A673 (cell line): ENCODE measurements around the gene MOG. TPM values are rescaled to one million over a fixed set of nuclear protein-coding genes. Genes with fewer than 3 reads are reported as not detected.

Source experiments
- BruUV-seq: library from RNA; stranded (reverse); fragments of 400-500 nt; replicated peaks from 2 replicates; lab custom pipeline; 2021; lab: Mats Ljungman, UMichigan
- CTCF ChIA-PET: fragments of 300-600 bp; sonication (Branson Sonifier 250); formaldehyde crosslinking; loops from one replicate; lab custom pipeline; 2022; ENCODE audit warnings: antibody characterized with exemption; lab: Charles Lee
- POLR2A ChIA-PET: fragments of 300-600 bp; sonication (Branson Sonifier 250); formaldehyde crosslinking; loops from one replicate; lab custom pipeline; 2022; ENCODE audit warnings: antibody characterized with exemption; ENCODE audit not compliant: low non-redundant PET; lab: Charles Lee
- DNase-seq: peaks from one replicate; pipeline ENCODE4 v3.0.0-alpha.2; 2015; ENCODE audit warnings: low spot score
- H3K27ac ChIP-seq: fragments of 200-600 bp; sonication (generic); 2 replicates; pipeline ENCODE4 v1.5.1; 2016; ENCODE audit warnings: mixed run types, low read depth, mild to moderate bottlenecking, mixed read lengths, antibody characterized with exemption, low read length; ENCODE audit not compliant: poor library complexity, severe bottlenecking
- H3K27me3 ChIP-seq: fragments of 200-600 bp; sonication (generic); replicated peaks from 2 replicates; pipeline ENCODE4 v1.6.1; 2017; ENCODE audit warnings: mixed run types, low read depth, mild to moderate bottlenecking, mixed read lengths, antibody characterized with exemption, low read length; ENCODE audit not compliant: insufficient read depth, poor library complexity
- H3K36me3 ChIP-seq: fragments of 200-600 bp; sonication (generic); 2 replicates; pipeline ENCODE4 v1.6.1; 2016; ENCODE audit warnings: mixed run types, mild to moderate bottlenecking, mixed read lengths, antibody characterized with exemption, low read length; ENCODE audit not compliant: insufficient read depth, poor library complexity, severe bottlenecking
- H3K4me1 ChIP-seq: fragments of 200-600 bp; sonication (generic); 2 replicates; pipeline ENCODE4 v1.6.1; 2017; ENCODE audit warnings: mixed run types, mild to moderate bottlenecking, mixed read lengths, antibody characterized with exemption, low read length; ENCODE audit not compliant: insufficient read depth, poor library complexity, severe bottlenecking
- H3K4me3 ChIP-seq: fragments of 200-600 bp; sonication (generic); 2 replicates; pipeline ENCODE4 v1.5.1; 2016; ENCODE audit warnings: low read depth, mixed run types, mild to moderate bottlenecking, mixed read lengths, low read length; ENCODE audit not compliant: poor library complexity, severe bottlenecking
- H3K9me3 ChIP-seq: fragments of 200-600 bp; sonication (generic); 2 replicates; pipeline ENCODE4 v1.6.1; 2016; ENCODE audit warnings: mixed run types, low read depth, mild to moderate bottlenecking, mixed read lengths, antibody characterized with exemption, low read length; ENCODE audit not compliant: poor library complexity, severe bottlenecking
- CTCF ChIP-seq: fragments of 300-800, 200-600 bp; sonication (generic); conservative IDR thresholded peaks from 2 replicates; pipeline ENCODE4 v1.5.1; 2017; ENCODE audit warnings: low read depth, mild to moderate bottlenecking, antibody characterized with exemption, low read length, moderate library complexity, mixed read lengths
- EZH2 ChIP-seq: fragments of 200-600 bp; sonication (generic); IDR thresholded peaks from 2 replicates; pipeline ENCODE4 v1.6.1; 2017; ENCODE audit warnings: borderline replicate concordance, low read depth, mild to moderate bottlenecking, mixed read lengths, antibody characterized with exemption, low read length; ENCODE audit not compliant: poor library complexity, severe bottlenecking
- intact Hi-C: fragments of 100-400 bp; cut with micrococcal nuclease; formaldehyde crosslinking; loops from one replicate; pipeline ENCODE4 v1.10.0; 2022; ENCODE audit not compliant: unreplicated experiment
- total RNA-seq: library from RNA; stranded (reverse); gene quantifications from 2 replicates; pipeline ENCODE4 v1.2.3, GENCODE V29; 2021

The MOG gene
- total RNA-seq, 1 experiment from 2014 or later = not detected

GRCh38 chr6:29611426-29611825 is 45.5 kb upstream of the MOG start:
- no peaks in the 10 kb centered on the region for H3K9me3 ChIP-seq
- ChIA-PET CTCF (no interaction called here), POLR2A (interaction anchor here (0.6 kb wide), 1 partner anchor 16 kb away, joined by 3 read pairs; no protein-coding TSS in a partner anchor)
- H3K36me3 ChIP-seq = peaks cover 83% of the 10 kb centered on the region
- H3K4me3 ChIP-seq = no peak overlapping the region
- no TSS peak for BruUV-seq
- no peak for TF ChIP-seq EZH2
- no peak for TF ChIP-seq CTCF
- no peak overlapping the region for H3K27ac ChIP-seq
- no peaks in the 10 kb centered on the region for H3K27me3 ChIP-seq
- H3K4me1 ChIP-seq = no peaks in the 10 kb centered on the region
- intact Hi-C loops = no loop called here
- no peak for DNase-seq

- TF ChIP-seq CTCF = peak; percentile 32; the same call in 1 of the 2 replicates
- TF ChIP-seq EZH2 = no peak
- ChIA-PET POLR2A (no interaction called here), CTCF (interaction anchor here (0.5 kb wide), 1 partner anchor 728 kb away, joined by 6 read pairs; no protein-coding TSS in a partner anchor)
- Histone ChIP-seq H3K36me3 (peaks cover 77% of the 10 kb centered on the region), H3K4me3 (no peak overlapping the region), H3K27ac (no peak overlapping the region), H3K4me1 (no peaks in the 10 kb centered on the region), H3K27me3 (no peaks in the 10 kb centered on the region), H3K9me3 (no peaks in the 10 kb centered on the region)
- BruUV-seq = no TSS peak
- DNase-seq = no peak
- intact Hi-C loops = no loop called here
Measured at GRCh38 chr6:29617782-29618554, 38.9 kb upstream of the MOG start.

GRCh38 chr6:29619578-29620160 is 37.2 kb upstream of the MOG start:
- Histone ChIP-seq H3K9me3 (no peaks in the 10 kb centered on the region), H3K27ac (no peak overlapping the region), H3K36me3 (peaks cover 73% of the 10 kb centered on the region), H3K4me1 (peaks cover 6% of the 10 kb centered on the region), H3K4me3 (no peak overlapping the region), H3K27me3 (no peaks in the 10 kb centered on the region)
- intact Hi-C loops = no loop called here
- no TSS peak for BruUV-seq
- no peak for DNase-seq
- CTCF ChIA-PET = no interaction called here
- no peak for TF ChIP-seq EZH2
- TF ChIP-seq CTCF = no peak
- POLR2A ChIA-PET = no interaction called here
